Measurements from ENCODE around the gene KRT15.

Gene KRT15

GRCh38 chr17:41500131-41500911 lies 18.4 kb downstream of the KRT15 start:
- peak; percentile 7 for DNase-seq

- DNase-seq = no peak
Observed at GRCh38 chr17:41499714-41500113, 19.0 kb downstream of the KRT15 start.

GRCh38 chr17:41498276-41498675 lies 20.4 kb downstream of the KRT15 start:
- DNase-seq = peak; percentile 6

GRCh38 chr17:41496803-41497484 lies 21.7 kb downstream of the KRT15 start:
- peak; percentile 76 for DNase-seq

- no peak for DNase-seq
Observed at GRCh38 chr17:41494524-41494923, 24.2 kb downstream of the KRT15 start.

- no peak for DNase-seq
Observed at GRCh38 chr17:41492771-41493170, 25.9 kb downstream of the KRT15 start.

GRCh38 chr17:41492351-41492750 lies 26.3 kb downstream of the KRT15 start:
- no peak for DNase-seq

- no peak for DNase-seq
Observed at GRCh38 chr17:41491476-41491875, 27.2 kb downstream of the KRT15 start.

- no peak for DNase-seq
Observed at GRCh38 chr17:41490000-41490990, 28.4 kb downstream of the KRT15 start.

- DNase-seq = no peak
Observed at GRCh38 chr17:41489531-41489930, 29.2 kb downstream of the KRT15 start, which contains the start of gene KRT36. Gene KRT36 (minus strand): TSS chr17:41489910. CDS start chr17:41489864, 46 bp downstream.

GRCh38 chr17:41486809-41487530 lies 31.7 kb downstream of the KRT15 start:
- peak; percentile 4 for DNase-seq

- DNase-seq = no peak
Observed at GRCh38 chr17:41486316-41486715, 32.4 kb downstream of the KRT15 start.

- no peak for DNase-seq
Observed at GRCh38 chr17:41484920-41485904, 33.5 kb downstream of the KRT15 start.

- DNase-seq = no peak
Observed at GRCh38 chr17:41483991-41484826, 34.5 kb downstream of the KRT15 start.

GRCh38 chr17:41483531-41483930 lies 35.2 kb downstream of the KRT15 start:
- no peak for DNase-seq

- no peak for DNase-seq
Observed at GRCh38 chr17:41481036-41481435, 37.7 kb downstream of the KRT15 start, which contains the start of gene KRT35. Gene KRT35 (minus strand): TSS chr17:41481151. CDS start chr17:41481097, 54 bp downstream.

- no peak for DNase-seq
Observed at GRCh38 chr17:41480581-41480980, 38.1 kb downstream of the KRT15 start.

GRCh38 chr17:41480136-41480535 lies 38.6 kb downstream of the KRT15 start:
- DNase-seq = no peak

GRCh38 chr17:41478237-41478636 lies 40.5 kb downstream of the KRT15 start:
- no peak for DNase-seq

All from OCI-M1 (cell line).